Measurements from ENCODE around the gene RTL5. TPM values are rescaled to one million over a fixed set of nuclear protein-coding genes. Genes with fewer than 3 reads are reported as not detected.

The RTL5 gene
- total RNA-seq, 2 experiments from 2014 or later = 0.08 TPM

DNA sequence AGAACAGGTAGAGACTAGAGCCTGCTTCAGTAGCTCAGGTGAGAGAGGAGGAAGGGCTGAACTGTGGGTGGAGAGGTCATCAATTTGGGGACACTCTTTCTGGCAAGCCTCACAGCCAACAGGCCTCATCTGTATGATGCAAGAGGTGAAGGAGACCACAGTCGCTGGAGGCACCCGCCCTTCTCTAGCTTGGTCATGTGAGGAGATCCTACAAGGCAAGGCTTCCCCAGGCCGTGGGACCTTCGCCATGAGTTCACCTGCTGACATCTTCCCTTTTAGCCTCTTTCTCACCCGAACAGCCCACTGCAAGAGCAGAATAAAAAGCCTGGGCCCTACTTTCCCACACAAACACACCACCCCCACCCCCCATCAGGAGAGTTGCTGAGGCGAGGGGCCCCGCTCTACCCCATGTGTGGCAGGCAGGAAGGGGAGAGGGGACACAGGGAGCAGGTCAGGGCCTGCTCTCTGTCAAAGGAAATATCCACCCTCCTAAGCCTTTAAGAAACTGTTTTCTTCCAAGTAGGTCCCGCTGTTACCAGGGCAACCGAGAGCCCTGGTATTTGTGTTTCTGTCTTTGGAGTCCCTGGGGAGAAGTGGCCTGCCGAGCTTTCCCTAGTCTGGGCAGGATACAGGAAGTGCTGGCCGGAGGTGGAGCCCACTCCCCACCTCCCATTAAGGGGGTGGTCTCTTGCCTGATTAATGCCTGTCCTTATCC, 8.1 kb downstream of the RTL5 start:
- no peaks in the 10 kb centered on the region for H3K9me3 Mint-ChIP-seq
- H3K27me3 Mint-ChIP-seq = peaks cover 34% of the 10 kb centered on the region
- DNase-seq = no peak
- H3K27ac Mint-ChIP-seq = no peak overlapping the region
- H3K4me1 Mint-ChIP-seq = peaks cover 16% of the 10 kb centered on the region
- H3K36me3 Mint-ChIP-seq = no peaks in the 10 kb centered on the region
- no peak overlapping the region for H3K4me3 Mint-ChIP-seq

DNA sequence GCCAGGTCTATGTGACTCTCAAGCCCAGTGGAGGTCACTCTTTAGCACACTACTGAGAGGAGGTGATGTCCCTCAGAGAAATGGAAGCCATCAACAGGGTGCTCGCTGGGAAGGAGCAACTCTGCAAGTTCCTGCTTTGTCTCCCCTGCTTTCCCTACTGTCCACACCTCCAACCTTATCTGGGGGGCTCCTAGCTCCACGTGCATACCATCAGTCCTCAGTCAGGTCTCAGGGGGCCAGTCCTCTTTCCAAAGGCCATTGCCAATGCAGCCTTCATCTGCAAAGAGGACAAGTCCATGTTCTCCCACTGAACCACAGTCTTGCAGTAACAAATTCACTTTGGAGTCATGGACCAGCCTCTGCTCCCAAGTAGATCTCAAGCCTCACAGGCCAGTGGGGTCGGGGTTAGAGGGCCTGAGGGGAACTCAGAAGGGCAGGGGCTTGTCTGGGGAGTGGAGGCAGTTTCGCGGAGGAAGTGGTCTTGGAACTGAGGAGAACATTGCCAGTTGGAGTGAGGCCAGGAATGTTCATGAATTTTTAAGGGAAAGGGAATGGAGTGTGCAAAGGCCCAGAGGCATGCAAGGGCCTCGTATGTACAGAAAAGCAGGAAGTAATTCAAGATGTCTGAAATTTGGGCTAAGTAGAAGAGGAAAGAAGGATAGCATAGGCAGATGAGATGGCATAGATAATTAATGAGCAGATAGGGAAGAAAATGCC, 8.9 kb downstream of the RTL5 start:
- Mint-ChIP-seq H3K27me3 (peaks cover 27% of the 10 kb centered on the region), H3K9me3 (no peaks in the 10 kb centered on the region), H3K36me3 (no peaks in the 10 kb centered on the region), H3K27ac (no peak overlapping the region), H3K4me3 (no peak overlapping the region), H3K4me1 (peaks cover 16% of the 10 kb centered on the region)
- no peak for DNase-seq

- Mint-ChIP-seq H3K27ac (no peak overlapping the region), H3K4me3 (no peak overlapping the region)
These were observed 10.3 kb downstream of the RTL5 start for GRCh38 chrX:72121383-72121782.

GRCh38 chrX:72120837-72121236, 10.9 kb downstream of the RTL5 start:
- Mint-ChIP-seq H3K4me1 (peaks cover 10% of the 10 kb centered on the region), H3K9me3 (no peaks in the 10 kb centered on the region), H3K36me3 (no peaks in the 10 kb centered on the region), H3K27me3 (peaks cover 21% of the 10 kb centered on the region), H3K27ac (no peak overlapping the region), H3K4me3 (no peak overlapping the region)
- DNase-seq = no peak

More at GRCh38 chrX:72121383-72121782, 10.3 kb downstream of the RTL5 start:
- H3K27me3 Mint-ChIP-seq = peaks cover 22% of the 10 kb centered on the region
- DNase-seq = no peak
- H3K4me1 Mint-ChIP-seq = peaks cover 13% of the 10 kb centered on the region
- no peaks in the 10 kb centered on the region for H3K9me3 Mint-ChIP-seq
- no peaks in the 10 kb centered on the region for H3K36me3 Mint-ChIP-seq

GRCh38 chrX:72117636-72118210, 14.0 kb downstream of the RTL5 start:
- Mint-ChIP-seq H3K36me3 (no peaks in the 10 kb centered on the region), H3K4me3 (no peak overlapping the region), H3K9me3 (no peaks in the 10 kb centered on the region), H3K27ac (no peak overlapping the region), H3K27me3 (peaks cover 6% of the 10 kb centered on the region), H3K4me1 (peaks cover 10% of the 10 kb centered on the region)
- DNase-seq = no peak

DNA sequence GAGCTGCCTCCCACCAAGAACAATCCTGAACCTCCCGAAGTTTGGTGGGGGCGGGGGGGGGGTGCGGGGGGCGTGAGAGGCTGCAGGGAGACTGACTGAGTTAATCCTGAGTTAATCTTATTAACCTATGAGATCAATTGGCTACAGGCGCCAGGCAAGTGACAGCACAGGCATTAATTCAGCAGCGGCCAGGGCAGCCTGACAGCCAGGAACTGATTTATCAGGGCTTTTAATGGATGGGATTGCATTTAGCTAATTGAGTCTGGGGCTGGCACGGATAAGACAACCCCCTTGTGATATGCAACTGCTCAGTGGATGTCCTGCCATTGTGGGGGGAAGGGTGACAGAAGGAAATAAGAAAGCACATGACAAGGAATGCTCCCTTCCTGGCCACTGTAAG, 16.3 kb downstream of the RTL5 start:
- H3K4me1 Mint-ChIP-seq = no peaks in the 10 kb centered on the region
- H3K27me3 Mint-ChIP-seq = peaks cover 18% of the 10 kb centered on the region
- no peak overlapping the region for H3K4me3 Mint-ChIP-seq
- no peak for DNase-seq
- H3K27ac Mint-ChIP-seq = no peak overlapping the region
- no peaks in the 10 kb centered on the region for H3K36me3 Mint-ChIP-seq
- H3K9me3 Mint-ChIP-seq = no peaks in the 10 kb centered on the region

- Mint-ChIP-seq H3K36me3 (no peaks in the 10 kb centered on the region), H3K4me1 (no peaks in the 10 kb centered on the region), H3K27ac (no peak overlapping the region), H3K27me3 (peaks cover 13% of the 10 kb centered on the region), H3K9me3 (no peaks in the 10 kb centered on the region), H3K4me3 (no peak overlapping the region)
- no peak for DNase-seq
These were observed 16.9 kb downstream of the RTL5 start for GRCh38 chrX:72114807-72115206.

DNA sequence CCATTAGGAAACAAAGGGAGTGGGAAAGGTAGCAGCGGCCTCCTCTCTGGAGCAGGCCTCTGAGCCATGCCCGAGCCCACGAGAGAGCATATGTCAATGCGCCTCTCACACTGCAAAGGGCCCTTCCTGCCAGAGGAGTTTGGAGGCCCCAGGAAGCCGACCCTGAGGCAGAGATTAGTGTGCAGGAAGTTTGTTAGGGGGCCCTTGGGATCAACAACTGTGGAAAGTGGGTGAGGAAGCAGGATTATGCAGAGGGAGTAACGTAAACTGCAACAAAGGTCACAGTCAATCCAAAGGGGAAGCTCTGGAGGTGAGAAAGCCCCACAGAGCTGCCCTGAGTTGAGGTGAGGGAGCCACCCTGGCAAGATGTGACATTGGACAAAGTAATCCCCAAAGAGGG, 17.4 kb downstream of the RTL5 start:
- Mint-ChIP-seq H3K27ac (no peak overlapping the region), H3K4me1 (no peaks in the 10 kb centered on the region), H3K9me3 (no peaks in the 10 kb centered on the region), H3K4me3 (no peak overlapping the region), H3K27me3 (peaks cover 13% of the 10 kb centered on the region), H3K36me3 (no peaks in the 10 kb centered on the region)
- DNase-seq = no peak

- Mint-ChIP-seq H3K36me3 (no peaks in the 10 kb centered on the region), H3K27me3 (peaks cover 21% of the 10 kb centered on the region), H3K27ac (no peak overlapping the region), H3K9me3 (no peaks in the 10 kb centered on the region), H3K4me3 (no peak overlapping the region), H3K4me1 (no peaks in the 10 kb centered on the region)
- DNase-seq = no peak
These were observed 18.3 kb downstream of the RTL5 start for GRCh38 chrX:72113461-72113860.

GRCh38 chrX:72110876-72111708, 20.6 kb downstream of the RTL5 start:
- no peak overlapping the region for H3K27ac Mint-ChIP-seq
- no peak for DNase-seq
- no peaks in the 10 kb centered on the region for H3K9me3 Mint-ChIP-seq
- no peaks in the 10 kb centered on the region for H3K4me1 Mint-ChIP-seq
- H3K36me3 Mint-ChIP-seq = no peaks in the 10 kb centered on the region
- no peak overlapping the region for H3K4me3 Mint-ChIP-seq
- H3K27me3 Mint-ChIP-seq = peaks cover 33% of the 10 kb centered on the region

DNA sequence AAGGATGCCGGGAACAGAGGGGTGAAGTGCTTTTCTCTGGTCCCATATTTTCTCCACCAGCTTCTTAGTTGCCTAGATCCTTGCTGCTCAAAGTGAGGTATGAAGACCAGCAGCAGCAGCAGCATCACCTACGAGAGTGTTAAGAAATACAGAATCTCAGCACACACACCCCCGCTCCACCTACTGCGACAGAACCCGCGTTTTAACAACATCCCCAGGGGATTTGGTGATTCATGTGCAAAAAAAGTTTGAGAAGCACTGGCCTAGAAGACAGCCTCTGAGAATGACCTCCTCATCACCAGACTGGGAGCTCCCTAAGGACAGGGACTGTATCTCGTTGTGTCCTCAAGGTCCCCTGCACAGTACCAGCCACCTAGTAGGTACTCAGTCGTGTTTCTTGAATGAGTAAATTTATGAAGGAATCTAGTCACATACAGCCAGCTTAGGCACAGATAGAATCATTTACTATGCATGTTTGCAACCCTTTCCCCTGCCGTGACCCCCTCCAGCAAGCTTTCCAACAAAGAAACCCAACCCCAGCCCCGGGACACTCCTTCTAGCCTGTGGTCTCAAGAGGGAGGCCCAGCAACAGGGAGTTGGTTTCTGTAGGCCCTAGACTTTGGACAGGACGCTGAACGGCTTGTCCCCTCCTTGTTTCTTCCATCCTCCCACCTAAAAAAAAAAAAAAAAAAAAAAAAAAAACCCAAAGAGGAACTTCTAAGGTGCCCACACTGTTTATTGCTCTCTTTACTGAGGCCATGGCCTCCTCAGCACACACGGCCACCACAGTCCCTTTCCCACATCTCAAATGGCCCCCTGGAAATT, 21.5 kb downstream of the RTL5 start:
- Mint-ChIP-seq H3K4me3 (no peak overlapping the region), H3K4me1 (no peaks in the 10 kb centered on the region), H3K27me3 (peaks cover 33% of the 10 kb centered on the region), H3K27ac (no peak overlapping the region), H3K9me3 (no peaks in the 10 kb centered on the region), H3K36me3 (no peaks in the 10 kb centered on the region)
- no peak for DNase-seq

GRCh38 chrX:72108666-72109065, 23.0 kb downstream of the RTL5 start:
- Mint-ChIP-seq H3K27ac (no peak overlapping the region), H3K4me1 (peaks cover 2% of the 10 kb centered on the region), H3K4me3 (no peak overlapping the region), H3K27me3 (peaks cover 41% of the 10 kb centered on the region), H3K9me3 (no peaks in the 10 kb centered on the region), H3K36me3 (no peaks in the 10 kb centered on the region)
- DNase-seq = no peak

GRCh38 chrX:72107841-72108595, 23.7 kb downstream of the RTL5 start:
- peaks cover 2% of the 10 kb centered on the region for H3K4me1 Mint-ChIP-seq
- no peak overlapping the region for H3K27ac Mint-ChIP-seq
- no peaks in the 10 kb centered on the region for H3K36me3 Mint-ChIP-seq
- peaks cover 47% of the 10 kb centered on the region for H3K27me3 Mint-ChIP-seq
- H3K9me3 Mint-ChIP-seq = no peaks in the 10 kb centered on the region
- DNase-seq = no peak
- no peak overlapping the region for H3K4me3 Mint-ChIP-seq

- Mint-ChIP-seq H3K4me3 (no peak overlapping the region), H3K27me3 (peaks cover 51% of the 10 kb centered on the region), H3K4me1 (peaks cover 2% of the 10 kb centered on the region), H3K36me3 (no peaks in the 10 kb centered on the region), H3K27ac (no peak overlapping the region), H3K9me3 (no peaks in the 10 kb centered on the region)
- no peak for DNase-seq
These were observed 24.4 kb downstream of the RTL5 start for GRCh38 chrX:72107320-72107719.

All from activated naive CD8-positive, alpha-beta T cell treated with anti-CD3 and anti-CD28 coated beads for 36 hours (primary cell).